Lower lobe of right lung (tissue), 2 donors: ENCODE data around the gene CDC20B. TPM values are rescaled to one million over a fixed set of nuclear protein-coding genes. Genes with fewer than 3 reads are reported as not detected.

ENCODE experiments used
- ATAC-seq, 2 donors: fragments of 200-7000 bp; cut with Tn5 transposase; one replicate each; pipeline ENCODE4 v1.9.1; 2020 to 2022; ENCODE audit warnings: mild to moderate bottlenecking in 2 of 2, moderate library complexity in 2 of 2
- DNase-seq: peaks from one replicate; pipeline ENCODE4 v3.0.0-alpha.2; 2020
- H3K27ac ChIP-seq: fragments of 200-600 bp; one replicate; pipeline ENCODE4 v1.8.0; 2022
- H3K27me3 ChIP-seq: fragments of 200-600 bp; one replicate; pipeline ENCODE4 v1.8.0; 2022; ENCODE audit warnings: low read depth
- H3K36me3 ChIP-seq: fragments of 200-600 bp; one replicate; pipeline ENCODE4 v1.8.0; 2022; ENCODE audit warnings: mild to moderate bottlenecking
- H3K4me1 ChIP-seq: fragments of 200-600 bp; one replicate; pipeline ENCODE4 v1.8.0; 2022
- H3K4me3 ChIP-seq: fragments of 200-600 bp; one replicate; pipeline ENCODE4 v1.8.0; 2022; ENCODE audit warnings: mild to moderate bottlenecking
- H3K9me3 ChIP-seq: fragments of 200-600 bp; one replicate; pipeline ENCODE4 v1.8.0; 2022
- intact Hi-C: fragments of 100-400 bp; cut with DNase I; formaldehyde crosslinking; loops from one replicate; pipeline ENCODE4 v1.11.0; 2022
- total RNA-seq: library from RNA; stranded (reverse); fragmentation: NEBNext Ultra II Directional; extraction: Animal tissue kit (Norgen Biotek cat#: 25700); gene quantifications from one replicate; pipeline ENCODE4 v1.2.1, GENCODE V29; 2021
- TF ChIP-seq, protein P1 (sequence below): fragments of 200-600 bp; IDR thresholded peaks from one replicate; pipeline ENCODE4 v1.8.0; 2022; ENCODE audit warnings: antibody characterized with exemption, mild to moderate bottlenecking
- donor health status: DM: no; HTN: yes; CAD: no; lungs with severe emphysema.

CDC20B gene
- total RNA-seq, 1 donor from 2014 or later, result 0.24 TPM

GRCh38 chr5:55159763-55160492 lies 13.0 kb downstream of the CDC20B start, which contains the start of gene GPX8:
Gene GPX8 (plus strand): TSS chr5:55160171. CDS start chr5:55160193, 22 bp downstream.
- H3K27ac ChIP-seq, result peak within 1 kb of the TSS; percentile 48
- TF ChIP-seq, protein P1, sequence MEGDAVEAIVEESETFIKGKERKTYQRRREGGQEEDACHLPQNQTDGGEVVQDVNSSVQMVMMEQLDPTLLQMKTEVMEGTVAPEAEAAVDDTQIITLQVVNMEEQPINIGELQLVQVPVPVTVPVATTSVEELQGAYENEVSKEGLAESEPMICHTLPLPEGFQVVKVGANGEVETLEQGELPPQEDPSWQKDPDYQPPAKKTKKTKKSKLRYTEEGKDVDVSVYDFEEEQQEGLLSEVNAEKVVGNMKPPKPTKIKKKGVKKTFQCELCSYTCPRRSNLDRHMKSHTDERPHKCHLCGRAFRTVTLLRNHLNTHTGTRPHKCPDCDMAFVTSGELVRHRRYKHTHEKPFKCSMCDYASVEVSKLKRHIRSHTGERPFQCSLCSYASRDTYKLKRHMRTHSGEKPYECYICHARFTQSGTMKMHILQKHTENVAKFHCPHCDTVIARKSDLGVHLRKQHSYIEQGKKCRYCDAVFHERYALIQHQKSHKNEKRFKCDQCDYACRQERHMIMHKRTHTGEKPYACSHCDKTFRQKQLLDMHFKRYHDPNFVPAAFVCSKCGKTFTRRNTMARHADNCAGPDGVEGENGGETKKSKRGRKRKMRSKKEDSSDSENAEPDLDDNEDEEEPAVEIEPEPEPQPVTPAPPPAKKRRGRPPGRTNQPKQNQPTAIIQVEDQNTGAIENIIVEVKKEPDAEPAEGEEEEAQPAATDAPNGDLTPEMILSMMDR, result peak; percentile 49
- H3K4me1 ChIP-seq, result no peaks in the 10 kb centered on the region
- H3K36me3 ChIP-seq, result no peaks in the 10 kb centered on the region
- intact Hi-C loops, result no loop called here
- no peaks in the 10 kb centered on the region for H3K9me3 ChIP-seq
- peak within 1 kb of the TSS; percentile 43 for H3K4me3 ChIP-seq
- no peaks in the 10 kb centered on the region for H3K27me3 ChIP-seq
- ATAC-seq (peak; percentile 64 to 79), DNase-seq (no peak)

- Histone ChIP-seq H3K36me3 (no peaks in the 10 kb centered on the region), H3K27me3 (no peaks in the 10 kb centered on the region), H3K9me3 (no peaks in the 10 kb centered on the region), H3K27ac (no peak overlapping the region), H3K4me3 (no peak overlapping the region), H3K4me1 (no peaks in the 10 kb centered on the region)
- DNase-seq (no peak), ATAC-seq (no peak)
- intact Hi-C loops, result no loop called here
- TF ChIP-seq, protein P1, result no peak
Measured at GRCh38 chr5:55154873-55155272, 18.1 kb downstream of the CDC20B start.

GRCh38 chr5:55151923-55152842 lies 20.8 kb downstream of the CDC20B start:
- no peaks in the 10 kb centered on the region for H3K4me1 ChIP-seq
- no peak overlapping the region for H3K4me3 ChIP-seq
- TF ChIP-seq, protein P1, result no peak
- intact Hi-C loops, result no loop called here
- ATAC-seq, result no peak
- H3K9me3 ChIP-seq, result no peaks in the 10 kb centered on the region
- H3K36me3 ChIP-seq, result no peaks in the 10 kb centered on the region
- no peaks in the 10 kb centered on the region for H3K27me3 ChIP-seq
- no peak overlapping the region for H3K27ac ChIP-seq
- DNase-seq, result no peak

DNA sequence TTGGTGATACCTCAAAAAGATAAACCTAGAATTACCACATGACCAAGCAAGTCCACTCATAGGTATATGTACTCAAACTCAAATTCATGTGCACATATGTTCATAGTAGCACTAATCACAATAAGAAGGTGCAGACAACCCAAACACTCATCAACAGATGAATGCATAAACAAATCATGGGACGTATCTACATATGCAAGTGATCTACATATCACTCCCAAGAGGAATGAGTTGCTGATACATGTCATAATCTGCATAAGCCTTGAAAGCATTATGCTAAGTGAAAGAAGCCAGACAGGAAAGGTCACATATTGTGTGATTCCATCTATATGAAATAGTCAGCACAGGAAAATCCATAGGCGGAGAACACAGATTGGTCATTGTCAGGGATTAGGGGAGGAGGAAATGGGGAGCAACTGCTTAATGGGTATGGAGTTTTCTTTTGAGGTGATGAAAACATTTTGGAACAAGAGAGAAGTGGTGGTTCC lies 23.6 kb downstream of the CDC20B start:
- intact Hi-C loops, result no loop called here
- TF ChIP-seq, protein P1, result no peak

GRCh38 chr5:55146543-55147151 lies 26.3 kb downstream of the CDC20B start:
- H3K36me3 ChIP-seq, result no peaks in the 10 kb centered on the region
- DNase-seq, result peak; percentile 61
- intact Hi-C loops, result no loop called here
- ATAC-seq, result peak; percentile 88 to 94
- no peaks in the 10 kb centered on the region for H3K4me1 ChIP-seq
- TF ChIP-seq, protein P1, result peak; percentile 91
- H3K27me3 ChIP-seq, result peaks cover 4% of the 10 kb centered on the region
- H3K27ac ChIP-seq, result no peak overlapping the region
- H3K4me3 ChIP-seq, result no peak overlapping the region
- no peaks in the 10 kb centered on the region for H3K9me3 ChIP-seq

More for the DNA sequence above, 23.6 kb downstream of the CDC20B start:
- DNase-seq (no peak), ATAC-seq (no peak)
- H3K36me3 ChIP-seq, result no peaks in the 10 kb centered on the region
- H3K27me3 ChIP-seq, result peaks cover 4% of the 10 kb centered on the region
- no peak overlapping the region for H3K27ac ChIP-seq
- H3K4me1 ChIP-seq, result no peaks in the 10 kb centered on the region
- H3K4me3 ChIP-seq, result no peak overlapping the region
- H3K9me3 ChIP-seq, result no peaks in the 10 kb centered on the region
